ENCODE measurements around the gene FAM13A. TPM values are rescaled to one million over a fixed set of nuclear protein-coding genes. Genes with fewer than 3 reads are reported as not detected.

Gene FAM13A
- total RNA-seq, 1 experiment from 2014 or later, result 26.7 TPM

- H3K4me1 ChIP-seq (replicated peaks; ENCODE audit: insufficient read depth), result no peaks in the 10 kb centered on the region
- no peak overlapping the region for H3K4me2 ChIP-seq
- H3K36me3 ChIP-seq (ENCODE audit: low read depth), result no peaks in the 10 kb centered on the region
- H3K9me3 ChIP-seq (ENCODE audit: insufficient read depth, low read depth), result no peaks in the 10 kb centered on the region
- H4K20me1 ChIP-seq (ENCODE audit: insufficient read depth), result no peaks in the 10 kb centered on the region
- no peak for DNase-seq
- ChIA-PET POLR2A (ENCODE audit: unreplicated experiment) (no interaction called here), CTCF (no interaction called here)
- no peaks in the 10 kb centered on the region for H3K9me2 ChIP-seq (ENCODE audit: insufficient read depth)
- intact Hi-C loops (cut with micrococcal nuclease; ENCODE audit: unreplicated experiment), result no loop called here
- BruUV-seq (replicated peaks), result no TSS peak
- TF ChIP-seq EZH2 (IDR thresholded peaks at IDR 0.05; ENCODE audit: low read depth) (no peak), CTCF (conservative IDR thresholded peaks at IDR 0.05) (no peak)
- H3K27ac ChIP-seq, result no peak overlapping the region
- H2AFZ ChIP-seq, result no peak overlapping the region
- no peak overlapping the region for H3K4me3 ChIP-seq
- no peaks in the 10 kb centered on the region for H3K27me3 ChIP-seq (ENCODE audit: insufficient read depth, low read depth)
- H3F3A ChIP-seq (ENCODE audit: insufficient read depth, low read depth), result no peaks in the 10 kb centered on the region
- H3K79me2 ChIP-seq (ENCODE audit: low read depth), result no peaks in the 10 kb centered on the region
Observed at GRCh38 chr4:88897752-88898151, 159.2 kb downstream of the FAM13A start.

GRCh38 chr4:88897180-88897579 lies 159.8 kb downstream of the FAM13A start:
- CTCF ChIA-PET, result no interaction called here
- intact Hi-C loops (cut with micrococcal nuclease; ENCODE audit: unreplicated experiment), result no loop called here
- DNase-seq, result no peak

GRCh38 chr4:88893961-88894360 lies 163.0 kb downstream of the FAM13A start:
- Histone ChIP-seq H3K4me1 (replicated peaks; ENCODE audit: insufficient read depth) (no peaks in the 10 kb centered on the region), H3K9me3 (ENCODE audit: insufficient read depth, low read depth) (no peaks in the 10 kb centered on the region), H3K4me3 (no peak overlapping the region), H3K79me2 (ENCODE audit: low read depth) (no peaks in the 10 kb centered on the region), H4K20me1 (ENCODE audit: insufficient read depth) (no peaks in the 10 kb centered on the region), H3F3A (ENCODE audit: insufficient read depth, low read depth) (no peaks in the 10 kb centered on the region), H3K27me3 (ENCODE audit: insufficient read depth, low read depth) (no peaks in the 10 kb centered on the region), H3K27ac (no peak overlapping the region), H3K4me2 (no peak overlapping the region), H3K36me3 (ENCODE audit: low read depth) (no peaks in the 10 kb centered on the region), H2AFZ (no peak overlapping the region), H3K9me2 (ENCODE audit: insufficient read depth) (no peaks in the 10 kb centered on the region)
- TF ChIP-seq EZH2 (IDR thresholded peaks at IDR 0.05; ENCODE audit: low read depth) (no peak), CTCF (conservative IDR thresholded peaks at IDR 0.05) (no peak)
- intact Hi-C loops (cut with micrococcal nuclease; ENCODE audit: unreplicated experiment), result no loop called here
- DNase-seq, result no peak
- CTCF ChIA-PET, result no interaction called here
- BruUV-seq (replicated peaks), result no TSS peak
- POLR2A ChIA-PET (ENCODE audit: unreplicated experiment), result no interaction called here

More at GRCh38 chr4:88897180-88897579, 159.8 kb downstream of the FAM13A start:
- Histone ChIP-seq H3K9me2 (ENCODE audit: insufficient read depth) (no peaks in the 10 kb centered on the region), H3K36me3 (ENCODE audit: low read depth) (no peaks in the 10 kb centered on the region), H3K27ac (no peak overlapping the region), H3K79me2 (ENCODE audit: low read depth) (no peaks in the 10 kb centered on the region), H3F3A (ENCODE audit: insufficient read depth, low read depth) (no peaks in the 10 kb centered on the region), H2AFZ (no peak overlapping the region), H3K4me1 (replicated peaks; ENCODE audit: insufficient read depth) (no peaks in the 10 kb centered on the region), H3K9me3 (ENCODE audit: insufficient read depth, low read depth) (no peaks in the 10 kb centered on the region), H3K4me2 (no peak overlapping the region), H4K20me1 (ENCODE audit: insufficient read depth) (no peaks in the 10 kb centered on the region), H3K27me3 (ENCODE audit: insufficient read depth, low read depth) (no peaks in the 10 kb centered on the region), H3K4me3 (no peak overlapping the region)
- POLR2A ChIA-PET (ENCODE audit: unreplicated experiment), result no interaction called here
- TF ChIP-seq EZH2 (IDR thresholded peaks at IDR 0.05; ENCODE audit: low read depth) (no peak), CTCF (conservative IDR thresholded peaks at IDR 0.05) (no peak)
- BruUV-seq (replicated peaks), result no TSS peak

All from PC-9 (cell line).